Endodermal cell (in vitro differentiated cells): Measurements from ENCODE around the gene PRSS1. TPM values are rescaled to one million over a fixed set of nuclear protein-coding genes. Genes with fewer than 3 reads are reported as not detected.

Experiments used
- DNase-seq: peaks from one replicate; pipeline ENCODE4 v3.0.0-alpha.2; 2017
- H3K27ac ChIP-seq: 2 replicates; pipeline ENCODE4 v1.5.1; 2013; ENCODE audit warnings: mild to moderate bottlenecking, low read depth, low read length, moderate library complexity
- H3K27me3 ChIP-seq: 2 replicates; pipeline ENCODE4 v1.6.1; 2013; ENCODE audit warnings: mild to moderate bottlenecking, low read length, moderate library complexity; ENCODE audit not compliant: insufficient read depth, control insufficient read depth, poor library complexity, severe bottlenecking
- H3K36me3 ChIP-seq: 2 replicates; pipeline ENCODE4 v1.7.0; 2013; ENCODE audit warnings: mild to moderate bottlenecking, low read length, moderate library complexity; ENCODE audit not compliant: control insufficient read depth, insufficient read depth
- H3K4me1 ChIP-seq: one replicate; pipeline ENCODE4 v1.7.0; 2013; ENCODE audit warnings: low read length; ENCODE audit not compliant: control insufficient read depth, insufficient read depth
- H3K4me3 ChIP-seq: 2 replicates; pipeline ENCODE4 v1.5.1; 2013; ENCODE audit warnings: mild to moderate bottlenecking, low read length, moderate library complexity
- H3K9ac ChIP-seq: 2 replicates; pipeline ENCODE4 v1.6.1; 2013; ENCODE audit warnings: mild to moderate bottlenecking, low read length, moderate library complexity; ENCODE audit not compliant: poor library complexity, severe bottlenecking; ENCODE audit errors: extremely low read depth
- H3K9me3 ChIP-seq: 2 replicates; pipeline ENCODE4 v1.6.1; 2013; ENCODE audit warnings: mild to moderate bottlenecking, low read length, moderate library complexity; ENCODE audit not compliant: control insufficient read depth
- H3K27ac Mint-ChIP-seq: 2 replicates; pipeline ENCODE4 v1.8.0; 2020; ENCODE audit warnings: mixed read lengths
- H3K27me3 Mint-ChIP-seq: 2 replicates; pipeline ENCODE4 v1.8.0; 2021; ENCODE audit warnings: mild to moderate bottlenecking, mixed read lengths; ENCODE audit not compliant: insufficient read depth
- H3K36me3 Mint-ChIP-seq: 2 replicates; pipeline ENCODE4 v1.8.0; 2020; ENCODE audit warnings: low read depth, mixed read lengths
- H3K4me1 Mint-ChIP-seq: 2 replicates; pipeline ENCODE4 v1.8.0; 2020; ENCODE audit warnings: mixed read lengths
- H3K4me3 Mint-ChIP-seq: 2 replicates; pipeline ENCODE4 v1.8.0; 2020; ENCODE audit warnings: mild to moderate bottlenecking, moderate library complexity, mixed read lengths
- H3K9me3 Mint-ChIP-seq: 2 replicates; pipeline ENCODE4 v1.8.0; 2020; ENCODE audit warnings: mild to moderate bottlenecking, mixed read lengths
- WGBS, 2 experiments: methylation state at CpG; one replicate each; pipeline versions ENCODE4 v1.1.5 to v1.1.7; 2013; ENCODE audit warnings: missing lambda C conversion rate in 2 of 2, mixed read lengths in 1 of 2; ENCODE audit not compliant: insufficient coverage in 1 of 2, insufficient read length in 1 of 2; 5-methylcytosine and 5-hydroxymethylcytosine counted together
- total RNA-seq, 2 donors: library from RNA; stranded (reverse); fragmentation: NEBNext Ultra II Directional in 1 of 2; extraction: Animal tissue kit (Norgen Biotek cat#: 25700) in 1 of 2; gene quantifications; 2 replicates in 1 of 2; 3 replicates in 1 of 2; pipeline ENCODE4 v1.2.1, GENCODE V29; 2021
- TF ChIP-seq, protein P1 (sequence below): fragments of 200-600 bp; sonication (generic); conservative IDR thresholded peaks from 2 replicates; pipeline ENCODE4 v1.5.0; 2021; ENCODE audit warnings: antibody characterized with exemption, mild to moderate bottlenecking

PRSS1 gene
- total RNA-seq, 2 donors from 2014 or later: 4.4 to 8.8 TPM

DNA sequence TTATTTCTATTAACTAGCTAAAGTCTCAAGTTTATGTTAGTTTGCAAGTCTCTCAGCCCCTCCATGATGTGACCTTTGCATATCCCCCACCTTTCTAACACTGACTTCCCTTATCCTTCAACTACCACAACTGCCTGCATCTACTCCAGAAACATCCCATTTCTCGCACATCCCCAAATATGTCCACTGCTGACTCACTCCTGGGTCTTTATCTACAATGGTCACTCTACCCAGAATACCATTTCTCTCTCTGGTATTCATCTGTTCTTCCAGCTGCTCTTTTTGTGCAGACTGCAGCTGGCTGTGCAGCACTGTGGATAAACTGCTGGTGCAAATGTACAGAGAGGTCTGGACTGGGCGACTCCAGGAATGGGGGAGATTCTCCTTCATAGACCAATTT is 32.7 kb upstream of the PRSS1 start:
- peaks cover 3% of the 10 kb centered on the region for H3K27me3 Mint-ChIP-seq
- peaks cover 3% of the 10 kb centered on the region for H3K4me1 Mint-ChIP-seq
- no peaks in the 10 kb centered on the region for H3K36me3 Mint-ChIP-seq
- Histone ChIP-seq H3K4me1 (no peaks in the 10 kb centered on the region), H3K9me3 (no peaks in the 10 kb centered on the region), H3K9ac (no peak overlapping the region), H3K4me3 (no peak overlapping the region), H3K36me3 (no peaks in the 10 kb centered on the region), H3K27me3 (no peaks in the 10 kb centered on the region), H3K27ac (no peak overlapping the region)
- H3K27ac Mint-ChIP-seq: no peak overlapping the region
- H3K4me3 Mint-ChIP-seq: no peak overlapping the region
- DNase-seq: no peak
- no peaks in the 10 kb centered on the region for H3K9me3 Mint-ChIP-seq
- TF ChIP-seq, protein P1, sequence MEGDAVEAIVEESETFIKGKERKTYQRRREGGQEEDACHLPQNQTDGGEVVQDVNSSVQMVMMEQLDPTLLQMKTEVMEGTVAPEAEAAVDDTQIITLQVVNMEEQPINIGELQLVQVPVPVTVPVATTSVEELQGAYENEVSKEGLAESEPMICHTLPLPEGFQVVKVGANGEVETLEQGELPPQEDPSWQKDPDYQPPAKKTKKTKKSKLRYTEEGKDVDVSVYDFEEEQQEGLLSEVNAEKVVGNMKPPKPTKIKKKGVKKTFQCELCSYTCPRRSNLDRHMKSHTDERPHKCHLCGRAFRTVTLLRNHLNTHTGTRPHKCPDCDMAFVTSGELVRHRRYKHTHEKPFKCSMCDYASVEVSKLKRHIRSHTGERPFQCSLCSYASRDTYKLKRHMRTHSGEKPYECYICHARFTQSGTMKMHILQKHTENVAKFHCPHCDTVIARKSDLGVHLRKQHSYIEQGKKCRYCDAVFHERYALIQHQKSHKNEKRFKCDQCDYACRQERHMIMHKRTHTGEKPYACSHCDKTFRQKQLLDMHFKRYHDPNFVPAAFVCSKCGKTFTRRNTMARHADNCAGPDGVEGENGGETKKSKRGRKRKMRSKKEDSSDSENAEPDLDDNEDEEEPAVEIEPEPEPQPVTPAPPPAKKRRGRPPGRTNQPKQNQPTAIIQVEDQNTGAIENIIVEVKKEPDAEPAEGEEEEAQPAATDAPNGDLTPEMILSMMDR: no peak
- 42 to 45% methylated on average over 2 of the region's 2 CpGs for WGBS, 2 experiments

DNA sequence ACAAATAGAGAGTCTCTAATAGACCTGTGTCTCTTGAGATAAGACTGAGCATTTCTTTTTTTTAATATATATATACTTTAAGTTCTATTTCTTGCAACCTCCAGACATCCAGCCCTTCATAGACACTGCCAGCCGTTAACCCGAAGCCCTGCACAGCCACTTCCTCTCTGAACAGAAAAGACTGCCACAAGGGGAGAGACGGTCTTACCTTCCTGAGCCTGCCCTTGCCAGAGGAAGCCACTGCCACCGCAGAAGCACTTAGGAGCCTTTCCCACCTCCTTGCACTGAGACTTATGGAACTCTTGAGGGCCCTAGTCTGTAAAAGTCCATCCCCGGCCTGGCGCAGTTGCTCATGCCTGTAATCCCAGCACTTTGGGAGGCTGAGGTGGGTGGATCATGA is 31.8 kb upstream of the PRSS1 start:
- TF ChIP-seq, protein P1: no peak
- 95% methylated on average over 6 of the region's 6 CpGs; no CpG with 5 or more reads in 1 of the 2 experiments for WGBS, 2 experiments
- no peak overlapping the region for H3K4me3 Mint-ChIP-seq

DNA sequence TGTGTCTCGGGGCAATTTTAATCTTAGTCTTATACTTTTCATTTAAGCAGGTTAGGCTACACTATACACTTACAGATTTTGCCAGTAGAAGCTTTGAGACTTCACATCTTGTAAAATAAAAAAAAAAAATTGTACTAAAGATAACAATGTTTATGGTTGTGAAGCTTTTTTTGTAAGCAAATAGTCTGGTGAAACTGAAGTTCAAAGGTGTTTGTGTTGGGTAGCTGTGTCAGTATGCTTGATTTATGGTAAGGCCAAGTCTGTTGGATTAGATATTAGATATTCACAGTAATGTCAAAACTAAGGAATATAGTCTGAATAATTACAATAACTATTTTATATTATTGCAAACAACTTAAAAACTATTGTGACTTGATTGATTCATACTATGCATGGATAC is 31.0 kb upstream of the PRSS1 start:
- Histone ChIP-seq H3K27me3 (no peaks in the 10 kb centered on the region), H3K9ac (no peak overlapping the region), H3K27ac (no peak overlapping the region), H3K9me3 (no peaks in the 10 kb centered on the region), H3K4me1 (no peaks in the 10 kb centered on the region), H3K4me3 (no peak overlapping the region), H3K36me3 (no peaks in the 10 kb centered on the region)
- TF ChIP-seq, protein P1: no peak
- no peaks in the 10 kb centered on the region for H3K36me3 Mint-ChIP-seq
- H3K4me3 Mint-ChIP-seq: no peak overlapping the region
- no peaks in the 10 kb centered on the region for H3K9me3 Mint-ChIP-seq
- 91% methylated on average over 1 of the region's 1 CpG; no CpG with 5 or more reads in 1 of the 2 experiments for WGBS, 2 experiments
- H3K27ac Mint-ChIP-seq: no peak overlapping the region
- DNase-seq: no peak
- peaks cover 3% of the 10 kb centered on the region for H3K27me3 Mint-ChIP-seq
- H3K4me1 Mint-ChIP-seq: no peaks in the 10 kb centered on the region

More for the DNA sequence above, 31.8 kb upstream of the PRSS1 start:
- DNase-seq: no peak
- Histone ChIP-seq H3K27ac (no peak overlapping the region), H3K36me3 (no peaks in the 10 kb centered on the region), H3K9me3 (no peaks in the 10 kb centered on the region), H3K9ac (no peak overlapping the region), H3K4me1 (no peaks in the 10 kb centered on the region), H3K27me3 (no peaks in the 10 kb centered on the region), H3K4me3 (no peak overlapping the region)
- Mint-ChIP-seq H3K27ac (no peak overlapping the region), H3K27me3 (peaks cover 3% of the 10 kb centered on the region), H3K4me1 (no peaks in the 10 kb centered on the region), H3K36me3 (no peaks in the 10 kb centered on the region), H3K9me3 (no peaks in the 10 kb centered on the region)
